GM12864 (cell line): ENCODE results near the gene HDAC4.

Source experiments
- DNase-seq: peaks from one replicate; pipeline ENCODE4 v3.0.0-alpha.2; 2011; ENCODE audit warnings: low read depth
- H3K4me3 ChIP-seq: 2 replicates; pipeline ENCODE4 v1.5.1; 2011; ENCODE audit warnings: mild to moderate bottlenecking, low read depth, low read length, control low read depth
- TF ChIP-seq, protein P1 (sequence below): IDR thresholded peaks from 2 replicates; pipeline ENCODE4 v1.5.1; 2011; ENCODE audit warnings: low read depth, mild to moderate bottlenecking, moderate library complexity, low read length, control low read depth, inconsistent platforms; ENCODE audit errors: missing control alignments

The HDAC4 gene

GRCh38 chr2:239316562-239317465 lies 84.0 kb downstream of the HDAC4 start:
- no peak for DNase-seq
- TF ChIP-seq, protein P1, sequence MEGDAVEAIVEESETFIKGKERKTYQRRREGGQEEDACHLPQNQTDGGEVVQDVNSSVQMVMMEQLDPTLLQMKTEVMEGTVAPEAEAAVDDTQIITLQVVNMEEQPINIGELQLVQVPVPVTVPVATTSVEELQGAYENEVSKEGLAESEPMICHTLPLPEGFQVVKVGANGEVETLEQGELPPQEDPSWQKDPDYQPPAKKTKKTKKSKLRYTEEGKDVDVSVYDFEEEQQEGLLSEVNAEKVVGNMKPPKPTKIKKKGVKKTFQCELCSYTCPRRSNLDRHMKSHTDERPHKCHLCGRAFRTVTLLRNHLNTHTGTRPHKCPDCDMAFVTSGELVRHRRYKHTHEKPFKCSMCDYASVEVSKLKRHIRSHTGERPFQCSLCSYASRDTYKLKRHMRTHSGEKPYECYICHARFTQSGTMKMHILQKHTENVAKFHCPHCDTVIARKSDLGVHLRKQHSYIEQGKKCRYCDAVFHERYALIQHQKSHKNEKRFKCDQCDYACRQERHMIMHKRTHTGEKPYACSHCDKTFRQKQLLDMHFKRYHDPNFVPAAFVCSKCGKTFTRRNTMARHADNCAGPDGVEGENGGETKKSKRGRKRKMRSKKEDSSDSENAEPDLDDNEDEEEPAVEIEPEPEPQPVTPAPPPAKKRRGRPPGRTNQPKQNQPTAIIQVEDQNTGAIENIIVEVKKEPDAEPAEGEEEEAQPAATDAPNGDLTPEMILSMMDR: no peak
- H3K4me3 ChIP-seq: no peak overlapping the region

GRCh38 chr2:239315308-239315707 lies 85.5 kb downstream of the HDAC4 start:
- TF ChIP-seq, protein P1: no peak
- DNase-seq: no peak

DNA sequence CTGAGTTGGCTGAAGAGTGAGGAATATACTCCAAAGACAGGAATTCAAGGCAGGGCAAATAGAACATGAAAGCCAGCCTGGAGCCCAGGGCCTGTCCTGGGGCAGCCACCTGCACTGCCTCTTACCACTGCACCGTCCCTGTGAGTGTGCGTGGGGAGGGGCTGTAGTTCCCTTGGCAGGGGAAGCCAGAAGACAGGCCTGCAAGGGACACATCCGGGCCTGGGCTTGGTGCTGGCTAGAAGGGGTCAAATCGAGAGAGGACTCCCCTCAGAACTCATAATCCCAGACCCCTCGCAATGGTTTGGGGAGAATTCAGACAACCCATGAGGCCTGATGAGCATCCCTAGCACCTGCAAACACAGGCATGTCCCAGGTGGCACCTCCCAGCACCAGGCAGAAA lies 87.0 kb downstream of the HDAC4 start:
- H3K4me3 ChIP-seq: no peak overlapping the region
- TF ChIP-seq, protein P1: no peak
- DNase-seq: no peak

More at GRCh38 chr2:239315308-239315707, 85.5 kb downstream of the HDAC4 start:
- no peak overlapping the region for H3K4me3 ChIP-seq

- DNase-seq: no peak
- TF ChIP-seq, protein P1: no peak
Observed at GRCh38 chr2:239312741-239313667, 87.8 kb downstream of the HDAC4 start.

GRCh38 chr2:239312081-239312511 lies 88.7 kb downstream of the HDAC4 start:
- TF ChIP-seq, protein P1: no peak
- DNase-seq: no peak
- no peak overlapping the region for H3K4me3 ChIP-seq

More at GRCh38 chr2:239312741-239313667, 87.8 kb downstream of the HDAC4 start:
- no peak overlapping the region for H3K4me3 ChIP-seq

DNA sequence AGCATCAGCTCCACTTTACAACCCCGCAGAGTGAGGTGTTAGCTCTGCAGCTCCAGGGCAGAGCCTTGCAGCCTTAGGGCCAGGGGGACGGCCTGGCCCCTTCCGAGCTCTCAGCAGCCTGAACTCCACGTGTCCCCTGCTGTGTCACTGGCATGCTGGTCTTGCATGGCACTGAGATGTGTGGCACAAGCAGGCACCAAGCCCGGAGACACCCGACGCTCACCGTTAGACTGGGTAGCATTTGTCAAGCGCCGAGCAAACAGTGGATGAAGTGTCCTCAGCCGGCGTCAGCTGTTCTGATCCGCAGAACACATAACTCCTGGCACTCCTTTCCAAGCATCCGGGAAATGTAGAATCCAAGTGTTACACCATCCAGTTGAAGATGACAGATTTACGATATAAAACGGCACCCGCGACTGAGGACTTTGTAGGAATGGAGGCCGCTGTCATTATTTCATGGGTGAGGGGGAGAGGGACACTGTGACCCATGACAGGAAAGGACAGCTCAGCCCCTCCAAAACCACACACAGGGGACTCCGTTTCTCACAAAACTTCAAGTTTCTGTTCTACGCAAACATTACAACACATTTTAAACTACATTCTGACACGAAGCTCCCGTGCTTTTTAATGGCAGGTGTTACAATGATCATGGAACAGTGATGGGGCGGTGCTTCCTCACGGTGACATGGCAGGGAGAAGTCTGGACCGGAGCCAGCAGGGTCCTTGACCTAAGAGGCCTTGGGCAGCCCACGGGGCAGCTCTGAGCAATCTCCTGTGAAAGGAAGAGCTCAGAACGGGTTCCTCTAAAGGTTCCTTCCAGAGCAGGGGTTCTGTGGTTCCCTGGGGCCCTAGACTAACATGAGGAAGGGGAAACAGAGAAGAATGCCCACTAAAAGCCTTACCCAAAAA lies 89.4 kb downstream of the HDAC4 start:
- TF ChIP-seq, protein P1: no peak
- no peak overlapping the region for H3K4me3 ChIP-seq
- no peak for DNase-seq
